Activated CD4-positive, alpha-beta T cell treated with anti-CD3 and anti-CD28 coated beads, Interleukin-2, amount 50 U/mL, for 4 hours (primary cell): ENCODE data around the gene CTH.
"Not testable (repeated sequence)": the region's sequence is repeated elsewhere in the genome, so short reads cannot be mapped to it uniquely, and the experiment has no call there.

Experiments
- DNase-seq, 2 experiments: peaks; one replicate each; pipeline ENCODE4 v3.0.0-alpha.2; 2020

Gene CTH

DNA sequence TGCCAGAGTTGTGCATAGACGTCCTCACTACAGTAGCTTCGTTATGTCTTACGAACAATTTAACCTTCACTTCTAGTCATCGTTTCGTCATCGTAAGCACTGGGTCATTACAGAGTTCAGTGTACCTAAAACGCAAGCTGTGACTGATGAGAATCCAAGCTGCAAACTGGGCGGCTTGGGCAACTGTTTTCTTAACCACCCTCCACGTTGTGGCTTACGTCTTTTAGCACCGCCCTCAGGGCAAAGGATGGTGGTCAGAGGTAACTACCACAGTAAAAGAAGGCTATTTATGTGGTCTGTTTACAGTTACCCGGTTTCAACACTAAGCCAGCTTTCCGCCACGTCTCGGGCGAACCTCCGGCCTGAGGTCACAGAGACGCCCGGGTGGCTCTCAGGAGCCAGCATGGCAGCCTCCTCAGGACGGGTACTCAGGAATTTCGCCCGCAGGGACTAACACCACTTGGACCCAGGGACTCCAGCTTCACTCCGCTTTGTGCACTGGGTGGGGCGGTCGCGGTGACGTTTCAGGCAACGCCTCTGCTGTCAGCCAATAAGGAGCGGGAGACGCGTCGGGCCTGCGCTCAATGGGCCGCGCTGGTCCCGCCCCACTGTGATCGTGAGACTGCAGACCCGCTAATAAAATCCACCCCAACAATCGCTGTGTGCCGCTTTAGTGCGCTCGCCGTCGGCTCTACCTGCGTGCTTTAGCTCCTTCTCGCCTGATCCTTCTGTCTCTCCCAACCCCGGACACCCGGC, at the start of gene CTH:
Gene CTH, plus strand, starts transcription at position 665 of the 756 bp plus-strand sequence. CDS start 148 bp downstream, outside the sequence.
- DNase-seq = peak; percentile 86 to 87

DNA sequence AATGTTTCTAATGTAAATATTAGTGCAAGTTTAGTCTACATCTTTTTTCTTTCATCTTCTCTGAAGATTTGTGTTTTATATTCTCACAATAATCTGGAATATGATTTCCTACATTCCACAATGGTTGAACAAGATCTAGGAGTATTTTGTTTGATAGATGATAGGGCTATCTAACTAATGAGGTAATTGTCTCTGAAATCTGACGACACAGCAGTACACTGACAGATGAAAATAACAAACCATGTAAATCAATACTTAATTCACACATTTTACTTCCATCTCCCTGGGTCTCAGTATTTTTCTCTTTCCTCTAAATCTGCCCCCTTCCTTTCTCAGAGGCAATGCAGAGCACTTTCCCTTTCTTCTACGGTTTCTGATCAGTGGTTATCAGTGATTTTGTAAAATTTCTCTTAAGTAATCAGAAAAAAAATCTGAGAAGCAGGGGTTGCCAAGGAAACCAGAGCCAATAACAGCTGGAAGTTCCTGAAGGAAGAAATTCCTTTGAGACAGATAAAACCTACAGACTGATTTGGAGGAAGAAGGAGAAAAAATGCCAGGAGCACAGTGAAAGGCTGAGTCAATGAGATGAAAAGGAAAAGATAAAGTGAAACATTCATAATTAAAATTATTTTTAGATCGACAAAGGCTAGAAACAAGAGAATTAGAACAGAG, 49.2 kb upstream of the CTH start:
- no peak for DNase-seq

DNA sequence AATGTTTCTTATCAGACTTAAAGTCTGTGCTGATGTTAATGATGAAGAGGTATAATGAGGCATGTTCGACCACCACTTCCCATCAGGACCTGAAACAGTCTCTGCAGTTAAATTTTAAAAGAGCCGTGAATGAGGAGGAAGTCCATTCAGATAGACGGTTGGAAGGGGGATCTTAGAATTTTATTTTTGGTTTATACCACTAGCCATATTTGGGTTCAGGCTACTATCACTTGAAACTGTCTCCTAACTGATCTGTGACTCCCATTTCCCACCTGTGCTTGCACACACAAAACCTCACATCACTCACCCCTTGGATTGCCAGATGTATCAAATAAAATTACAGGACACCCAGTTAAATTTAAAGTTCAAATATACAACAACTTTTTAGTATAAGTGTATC, 46.6 kb upstream of the CTH start:
- no peak for DNase-seq

DNA sequence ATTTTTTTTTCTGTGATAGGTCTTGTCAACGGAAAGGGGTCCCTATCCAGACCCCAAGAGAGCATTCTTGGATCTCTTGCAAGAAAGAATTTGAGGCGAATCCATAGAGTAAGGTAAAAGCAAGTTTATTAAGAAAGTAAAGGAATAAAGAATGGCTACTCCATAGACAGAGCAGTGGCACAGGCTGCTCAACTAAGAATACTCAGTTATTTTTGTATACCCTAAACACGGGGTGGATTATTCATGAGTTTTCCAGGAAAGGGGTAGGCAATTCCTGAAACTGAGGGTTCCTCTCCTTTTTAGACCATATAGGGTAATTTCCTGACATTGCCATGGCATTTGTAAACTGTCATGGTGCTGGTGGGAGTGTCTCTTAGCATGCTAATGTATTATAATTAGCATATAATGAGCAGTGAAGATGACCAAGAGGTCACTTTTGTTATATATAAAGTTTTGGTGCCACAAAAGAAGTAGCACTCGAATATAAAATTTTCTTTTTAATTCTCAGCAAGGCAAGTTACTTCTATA, 44.6 kb upstream of the CTH start:
- not testable (repeated sequence) for DNase-seq

DNA sequence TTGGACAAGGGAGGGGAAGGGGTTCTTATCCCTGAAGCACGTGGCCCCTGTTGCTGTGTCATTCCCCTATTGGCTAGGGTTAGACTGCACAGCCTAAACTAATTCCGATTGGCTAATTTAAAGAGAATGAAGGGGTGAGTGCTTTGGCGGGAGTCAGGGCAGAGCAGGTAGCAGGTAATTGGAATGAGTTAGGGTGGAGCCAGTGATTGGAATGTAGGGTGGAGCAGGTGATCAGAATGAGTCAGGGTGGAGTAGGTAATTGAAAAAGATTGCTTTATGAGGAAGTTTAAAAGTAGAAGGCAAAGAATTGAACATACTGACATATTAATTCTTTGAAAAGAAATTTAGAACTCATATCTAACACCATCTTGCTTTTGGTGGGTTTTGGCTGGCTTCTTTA, 44.1 kb upstream of the CTH start:
- not testable (repeated sequence) for DNase-seq

DNA sequence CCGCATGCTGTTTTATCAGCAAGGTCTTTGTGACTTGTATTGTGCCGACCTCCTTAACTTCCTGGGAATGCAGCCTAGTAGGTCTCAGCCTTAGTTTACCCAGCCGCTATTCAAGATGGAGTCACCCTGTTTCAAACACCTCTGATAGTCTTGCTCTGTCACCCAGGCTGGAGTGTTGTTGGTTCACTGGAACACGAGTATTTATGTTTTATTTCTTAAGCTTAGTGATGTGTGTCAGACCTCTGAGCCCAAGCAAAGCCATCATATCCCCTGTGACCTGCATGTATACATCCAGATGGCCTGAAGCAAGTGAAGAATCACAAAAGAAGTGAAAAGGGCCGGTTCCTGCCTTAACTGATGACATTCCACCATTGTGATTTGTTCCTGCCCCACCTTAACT, 43.7 kb upstream of the CTH start:
- not testable (repeated sequence) for DNase-seq

DNA sequence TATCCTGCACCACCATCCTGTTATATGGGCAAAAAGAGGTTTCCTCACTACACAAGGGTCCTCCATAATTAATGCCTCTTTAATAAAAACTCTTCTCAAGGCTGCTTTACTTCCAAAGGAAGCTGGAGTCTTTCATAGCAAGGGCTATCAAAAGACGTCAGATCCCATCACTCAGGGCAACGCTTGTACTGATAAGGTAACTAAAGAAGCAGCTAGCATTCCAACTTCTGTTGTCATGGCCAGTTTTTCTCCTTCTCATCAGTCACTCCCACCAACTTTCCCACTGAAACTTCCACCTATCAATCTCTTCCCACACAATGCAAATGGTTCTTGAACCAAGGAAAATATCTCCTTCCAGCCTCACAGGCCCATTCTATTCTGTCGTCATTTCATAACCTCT, 39.5 kb upstream of the CTH start:
- DNase-seq = not testable (repeated sequence)

DNA sequence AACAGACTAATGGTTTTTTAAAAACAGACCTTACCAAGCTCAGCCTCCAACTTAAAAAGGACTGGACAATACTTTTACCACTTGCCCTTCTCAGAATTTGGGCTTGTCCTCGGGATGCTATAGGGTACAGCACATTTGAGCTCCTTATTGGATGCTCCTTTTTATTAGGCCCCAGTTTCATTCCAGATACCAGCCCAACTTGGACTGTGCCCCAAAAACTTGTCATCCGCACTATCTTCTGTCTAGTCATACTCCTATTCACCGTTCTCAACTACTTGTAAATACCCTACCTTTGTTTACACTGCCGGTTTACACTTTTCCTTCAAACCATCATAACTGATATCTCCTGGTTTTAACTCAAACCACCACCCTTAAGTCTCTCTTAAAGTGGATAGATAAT, 38.6 kb upstream of the CTH start:
- no peak for DNase-seq

DNA sequence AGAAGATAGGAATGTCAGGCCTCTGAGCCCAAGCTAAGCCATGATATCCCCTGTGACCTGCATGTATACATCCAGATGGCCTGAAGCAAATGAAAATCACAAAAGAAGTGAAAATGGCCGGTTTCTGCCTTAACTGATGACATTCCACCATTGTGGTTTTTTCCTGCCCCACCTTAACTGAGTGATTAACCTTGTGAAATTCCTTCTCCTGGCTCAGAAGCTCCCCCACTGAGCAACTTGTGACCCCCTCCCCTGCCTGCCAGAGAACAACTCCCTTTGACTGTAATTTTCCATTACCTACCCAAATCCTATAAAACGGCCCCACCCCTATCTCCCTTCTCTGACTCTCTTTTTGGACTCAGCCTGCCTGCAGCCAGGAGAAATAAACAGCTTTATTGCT, 37.5 kb upstream of the CTH start:
- not testable (repeated sequence) for DNase-seq

DNA sequence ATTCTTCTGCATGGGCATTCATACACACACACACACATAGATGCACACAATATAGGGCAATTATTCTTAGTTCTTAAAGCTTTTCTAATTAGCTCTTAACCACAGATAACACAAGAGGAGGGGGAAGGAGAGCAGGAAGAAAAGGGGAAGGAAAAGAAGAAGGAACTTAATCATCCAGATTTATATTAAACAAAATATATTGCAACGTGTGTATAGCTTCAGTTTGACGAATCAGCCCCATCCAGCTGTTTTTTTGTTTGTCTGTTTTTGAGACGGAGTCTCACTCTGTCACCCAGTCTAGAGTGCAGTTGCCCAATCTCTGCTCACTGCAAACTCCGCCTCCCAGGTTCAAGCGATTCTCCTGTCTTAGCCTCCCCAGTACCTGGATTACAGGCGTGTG, 34.9 kb upstream of the CTH start:
- DNase-seq = no peak

DNA sequence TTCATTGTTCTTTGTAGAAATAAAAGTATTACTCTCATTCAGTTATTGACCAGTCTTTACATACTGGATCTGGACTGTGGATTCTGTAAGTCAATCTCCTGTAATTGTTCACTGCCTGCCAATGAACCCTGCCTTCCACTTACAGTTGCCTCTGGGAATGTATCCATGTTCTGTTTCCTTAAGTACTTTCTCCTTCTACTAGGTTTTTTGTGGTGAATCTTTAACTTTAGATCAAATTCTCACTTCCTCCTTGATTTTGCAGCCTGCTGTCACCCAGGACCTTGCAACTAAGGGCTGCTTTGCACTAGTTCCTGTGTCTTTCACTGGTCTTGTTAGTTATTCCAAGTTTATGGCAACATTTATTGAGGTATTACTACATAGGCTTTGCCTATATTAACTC, 28.4 kb upstream of the CTH start:
- no peak for DNase-seq

DNA sequence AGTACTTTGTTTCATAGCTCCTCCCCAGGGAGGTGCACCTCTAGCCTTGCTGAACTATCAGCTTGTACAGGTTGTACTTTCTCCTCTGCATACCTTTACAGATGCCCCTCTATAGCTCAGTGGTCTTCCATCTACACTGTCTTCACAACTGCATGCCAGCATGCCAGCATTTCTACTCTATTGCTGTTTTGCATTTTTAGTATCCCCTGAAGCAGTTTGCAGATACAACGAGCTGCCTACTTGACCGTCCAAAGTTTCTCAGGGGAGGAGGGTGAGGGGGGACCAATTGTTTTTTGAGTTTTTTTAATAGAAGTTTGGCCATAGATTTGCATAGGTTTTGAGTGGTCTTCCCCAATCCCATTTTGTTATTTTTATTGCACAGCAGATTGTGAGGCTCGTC, 27.6 kb upstream of the CTH start:
- DNase-seq = no peak

DNA sequence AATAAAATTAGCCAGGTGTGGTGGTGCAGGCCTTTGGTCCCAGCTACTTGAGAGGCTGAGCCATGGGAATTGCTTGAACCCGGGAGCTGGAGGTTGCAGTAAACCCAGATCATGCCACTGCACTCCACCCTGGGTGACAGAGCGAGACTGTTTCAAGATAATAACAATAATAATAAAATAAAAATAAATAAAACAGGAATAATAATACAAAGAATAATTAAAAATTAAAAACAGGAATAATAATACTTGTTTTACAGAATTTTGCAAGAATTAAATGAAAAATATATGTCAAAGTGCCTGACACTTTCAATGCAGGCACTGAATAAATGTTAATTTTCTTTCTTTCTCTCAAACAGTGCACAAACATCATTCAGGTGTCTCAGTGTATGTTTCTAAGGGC, 26.5 kb upstream of the CTH start:
- no peak for DNase-seq

DNA sequence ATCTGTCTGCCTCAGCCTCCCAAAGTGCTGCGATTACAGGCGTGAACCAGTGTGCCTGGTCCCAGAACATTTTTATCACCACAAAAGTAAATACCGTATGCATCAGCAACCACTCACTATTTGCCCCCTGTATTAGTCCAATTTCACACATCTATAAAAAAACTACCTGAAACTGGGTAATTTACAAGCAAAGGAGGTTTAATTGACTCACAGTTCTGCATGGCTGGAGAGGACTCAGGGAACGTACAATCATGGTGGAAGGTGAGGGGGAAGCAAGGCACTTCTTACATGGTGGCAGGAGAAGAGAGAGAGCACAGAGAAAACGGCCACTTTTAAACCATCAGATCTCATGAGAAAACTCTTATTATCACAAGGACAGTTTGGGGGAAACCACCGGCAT, 25.6 kb upstream of the CTH start:
- DNase-seq = no peak

DNA sequence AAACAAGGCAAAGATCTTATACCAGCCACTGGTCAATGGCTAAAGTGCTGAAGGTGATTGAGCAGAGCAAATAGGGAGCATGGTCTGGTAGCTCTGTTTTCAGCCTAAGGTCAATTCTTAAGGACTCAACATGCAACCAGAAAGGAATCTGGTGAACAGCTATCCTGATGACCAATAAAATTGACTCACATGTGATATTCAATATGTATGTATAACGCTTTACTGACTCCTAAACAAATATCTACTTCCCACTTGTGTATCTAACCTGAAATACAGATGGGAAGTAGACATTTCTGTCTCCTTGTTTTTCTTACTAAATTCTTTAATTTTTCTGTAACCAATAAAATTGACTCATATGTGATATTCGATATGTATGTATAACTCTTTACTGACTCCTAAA, 24.9 kb upstream of the CTH start:
- DNase-seq = no peak

DNA sequence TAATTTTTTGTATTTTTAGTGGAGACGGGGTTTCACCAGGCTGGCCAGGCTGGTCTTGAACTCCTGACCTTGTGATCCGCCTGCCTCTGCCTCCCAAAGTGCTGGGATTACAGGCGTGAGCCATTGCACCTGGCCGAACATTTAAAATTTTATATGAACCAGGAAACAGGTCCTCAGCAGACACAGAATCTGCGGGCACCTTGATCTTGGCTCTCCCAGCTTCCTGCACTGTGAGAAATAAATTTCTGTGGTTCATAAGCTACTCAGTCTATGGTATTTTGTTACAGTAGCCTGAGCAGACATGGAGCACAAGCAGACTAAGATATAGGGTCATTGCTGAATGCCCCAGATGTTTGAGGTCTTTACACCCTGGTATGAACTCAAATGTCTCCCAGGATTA, 23.6 kb upstream of the CTH start:
- DNase-seq = no peak

DNA sequence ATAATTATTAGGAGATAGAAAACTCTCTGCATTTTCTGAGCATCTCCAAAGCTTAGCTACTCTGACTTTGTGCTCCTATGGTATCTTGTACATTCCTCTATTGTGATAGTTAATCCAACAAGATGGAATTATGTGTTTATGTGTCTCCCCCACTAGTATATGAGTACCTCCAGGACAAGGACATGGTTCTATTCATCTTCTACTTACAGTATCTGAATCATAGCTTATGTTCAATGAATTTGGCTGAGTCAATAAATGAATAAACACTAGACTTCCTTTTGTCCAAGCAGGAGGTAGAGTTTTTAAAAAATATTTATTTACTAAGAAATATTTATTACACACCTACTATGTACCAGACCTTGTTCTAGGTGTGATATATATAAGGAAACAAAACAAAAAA, 18.4 kb upstream of the CTH start:
- no peak for DNase-seq

DNA sequence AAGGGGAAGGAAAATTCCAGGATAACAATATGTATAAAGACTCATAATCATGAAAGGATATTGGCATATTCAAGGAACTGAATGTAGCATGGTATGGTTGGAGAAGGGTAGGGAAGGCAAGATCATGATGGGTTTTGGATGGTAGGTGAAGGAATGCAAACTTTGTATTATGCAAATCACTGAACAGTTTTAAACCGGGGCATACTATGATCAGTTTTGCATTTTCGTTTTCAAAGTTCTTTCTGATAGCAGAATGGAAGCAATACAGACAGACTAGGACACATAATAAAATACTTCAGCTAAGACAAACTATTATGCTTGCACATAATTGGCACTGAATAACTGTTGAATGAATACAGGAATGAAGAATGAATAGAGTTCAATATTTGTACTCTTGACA, 14.5 kb upstream of the CTH start:
- DNase-seq = no peak

DNA sequence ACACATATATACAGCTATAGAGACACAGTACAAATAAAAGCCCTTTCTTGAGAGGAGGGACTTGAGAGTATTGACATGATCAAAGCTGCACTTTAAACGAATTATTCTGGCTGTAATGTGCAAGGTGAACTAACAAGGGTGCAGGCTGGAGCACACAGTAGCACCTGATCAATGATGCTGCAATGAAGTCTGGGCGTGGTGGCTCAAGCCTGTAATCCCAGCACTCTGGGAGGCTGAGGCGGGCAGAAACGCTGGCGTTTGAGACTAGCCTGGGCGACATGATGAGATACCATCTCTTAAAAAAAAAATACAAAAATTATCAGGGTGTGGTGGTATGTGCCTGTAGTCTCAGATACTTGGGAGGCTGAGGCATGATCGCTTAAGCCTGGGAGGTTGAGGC, 14.1 kb upstream of the CTH start:
- no peak for DNase-seq

DNA sequence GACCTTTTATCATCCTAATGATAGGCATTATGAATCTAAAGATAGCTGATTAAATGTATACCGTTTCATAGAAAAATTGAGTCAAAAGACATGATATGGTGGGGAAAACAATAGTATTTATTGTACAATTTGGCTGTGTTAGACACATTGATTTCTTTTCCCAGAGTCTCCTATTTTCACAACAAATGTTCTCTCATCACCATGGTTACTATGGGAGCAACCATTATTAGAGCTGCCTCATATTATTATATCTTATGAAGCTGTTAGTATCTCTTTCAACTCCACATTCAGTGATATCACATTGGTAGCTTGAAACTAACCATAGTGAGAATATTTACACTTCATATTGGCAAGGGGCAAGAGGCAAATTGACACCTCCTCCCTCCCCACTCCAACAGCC, 10.7 kb upstream of the CTH start:
- no peak for DNase-seq

DNA sequence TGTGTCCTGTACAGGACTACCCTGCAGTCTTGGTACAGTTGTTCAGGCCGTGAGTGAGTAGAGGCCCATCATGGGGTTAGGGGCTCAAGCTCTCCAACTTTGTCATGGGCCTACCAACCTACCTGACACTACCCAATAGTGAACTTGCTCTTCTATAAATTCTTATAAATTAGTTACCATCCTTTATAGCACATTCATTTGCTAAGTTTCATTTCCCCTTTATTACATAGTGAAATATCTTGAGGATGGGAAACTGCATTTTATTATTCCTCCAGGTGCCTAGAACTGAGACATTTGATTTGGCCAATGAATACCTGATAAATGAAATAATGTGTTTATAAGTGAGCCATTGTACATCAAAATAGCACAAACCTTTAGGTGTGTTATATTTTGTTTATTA, 9.1 kb upstream of the CTH start:
- DNase-seq = no peak

DNA sequence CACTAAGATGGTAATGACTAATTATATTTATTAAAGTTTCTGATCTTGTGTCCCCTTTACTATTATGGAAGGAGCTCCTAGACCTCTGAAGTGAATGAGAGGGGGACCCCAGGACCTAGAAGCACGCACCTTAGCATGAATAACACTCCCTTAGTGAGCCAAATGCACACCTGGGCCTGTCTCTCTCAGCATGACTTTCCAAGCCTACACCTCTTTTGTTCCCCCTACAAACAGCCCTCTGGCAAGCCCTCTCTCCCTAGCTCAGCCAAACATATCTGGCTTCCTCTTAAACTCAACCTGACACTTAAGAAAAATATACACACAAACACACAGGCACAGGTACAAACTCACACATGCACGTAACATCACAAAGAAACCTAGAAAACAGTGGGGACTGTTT, 7.3 kb upstream of the CTH start:
- DNase-seq = no peak

DNA sequence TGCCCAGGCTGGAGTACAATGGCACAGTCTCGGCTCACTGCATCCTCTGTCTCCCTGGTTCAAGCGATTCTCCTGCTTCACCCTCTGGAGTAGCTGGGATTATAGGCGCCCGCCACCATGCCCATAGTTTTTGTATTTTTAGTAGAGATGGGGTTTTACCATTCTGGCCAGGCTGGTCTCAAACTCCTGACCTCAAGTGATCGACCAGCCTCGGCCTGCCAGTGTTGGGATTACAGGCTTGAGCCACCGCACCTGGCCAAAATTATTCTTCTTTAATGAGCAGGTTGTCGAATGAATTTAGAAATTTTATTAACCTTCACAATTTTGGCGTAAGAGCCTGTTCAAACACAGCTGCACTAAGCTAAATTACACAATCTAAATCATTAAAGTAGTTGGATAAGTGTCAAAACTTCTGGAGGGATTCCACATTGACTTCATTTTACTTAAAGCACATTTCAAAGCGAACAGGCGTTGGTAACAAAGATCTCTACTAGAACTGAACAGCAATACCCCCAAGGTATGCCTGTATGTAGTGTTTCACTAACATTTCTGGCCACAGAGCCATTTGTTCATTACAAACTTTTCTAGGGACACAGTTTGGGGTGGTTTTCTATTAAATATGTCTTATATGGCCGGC, 5.2 kb upstream of the CTH start:
- no peak for DNase-seq

DNA sequence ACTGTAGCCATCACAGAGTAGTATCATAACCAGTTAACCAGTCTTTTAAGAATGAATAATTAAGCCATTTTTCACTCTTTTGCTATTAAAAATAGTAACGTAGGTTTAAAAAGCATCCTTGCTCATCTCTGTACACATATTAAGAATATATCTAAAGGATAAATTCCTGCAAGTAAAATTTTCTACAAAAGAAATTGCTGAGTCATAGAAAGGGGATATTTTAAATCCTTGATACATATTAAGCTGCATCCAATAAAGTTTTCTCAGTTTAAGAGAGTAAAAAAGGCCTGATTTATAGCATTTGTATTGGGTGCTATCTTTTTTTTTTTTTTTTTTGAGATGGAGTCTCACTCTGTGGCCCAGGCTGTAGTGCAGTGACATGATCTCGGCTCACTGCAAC, 1.9 kb upstream of the CTH start:
- DNase-seq = no peak
